Natural killer cell treated with Interleukin-12 subunit alpha and Interleukin-12 subunit beta and Interleukin-15 and Interleukin-18, amount 100 ng/mL, for 72 hours (primary cell): Measurements from ENCODE around the gene UBQLN1. TPM values are rescaled to one million over a fixed set of nuclear protein-coding genes. Genes with fewer than 3 reads are reported as not detected.
A peak's percentile ranks its signal among the peaks of the same experiment; 100 is the strongest.

Source experiments
- ATAC-seq, 2 donors: fragments of 150-1000 bp; cut with Tn5 transposase in 1 of 2; sonication (Bioruptor Pico), chemical (Tn5 transposase) in 1 of 2; 2 replicates each; pipeline ENCODE4 v1.10.0; 2021
- DNase-seq: peaks from one replicate; pipeline ENCODE4 v3.0.0; 2022; ENCODE audit warnings: low spot score
- H3K27ac Mint-ChIP-seq, 2 donors: 1 replicate in 1 of 2; 2 replicates in 1 of 2; pipeline ENCODE4 v1.8.0; 2022; ENCODE audit warnings: mixed read lengths in 2 of 2, mild to moderate bottlenecking in 1 of 2, moderate library complexity in 1 of 2
- H3K27me3 Mint-ChIP-seq, 2 donors: 1 replicate in 1 of 2; 2 replicates in 1 of 2; pipeline ENCODE4 v1.8.0; 2022; ENCODE audit warnings: mixed read lengths in 2 of 2
- H3K36me3 Mint-ChIP-seq: one replicate; pipeline ENCODE4 v1.8.0; 2022; ENCODE audit warnings: mixed read lengths
- H3K4me1 Mint-ChIP-seq, 2 donors: 1 replicate in 1 of 2; 2 replicates in 1 of 2; pipeline ENCODE4 v1.8.0; 2022; ENCODE audit warnings: low read depth in 2 of 2, mixed read lengths in 2 of 2, mild to moderate bottlenecking in 1 of 2
- H3K4me3 Mint-ChIP-seq: one replicate; pipeline ENCODE4 v1.8.0; 2022; ENCODE audit warnings: mixed read lengths
- H3K9me3 Mint-ChIP-seq: 2 replicates; pipeline ENCODE4 v1.8.0; 2022; ENCODE audit warnings: mixed read lengths
- total RNA-seq, 2 donors: library from RNA; stranded (reverse); gene quantifications; one replicate each; pipeline ENCODE4 v1.2.3, GENCODE V29; 2022

The UBQLN1 gene
- total RNA-seq, 2 donors from 2014 or later: 81.9 to 86.3 TPM

DNA sequence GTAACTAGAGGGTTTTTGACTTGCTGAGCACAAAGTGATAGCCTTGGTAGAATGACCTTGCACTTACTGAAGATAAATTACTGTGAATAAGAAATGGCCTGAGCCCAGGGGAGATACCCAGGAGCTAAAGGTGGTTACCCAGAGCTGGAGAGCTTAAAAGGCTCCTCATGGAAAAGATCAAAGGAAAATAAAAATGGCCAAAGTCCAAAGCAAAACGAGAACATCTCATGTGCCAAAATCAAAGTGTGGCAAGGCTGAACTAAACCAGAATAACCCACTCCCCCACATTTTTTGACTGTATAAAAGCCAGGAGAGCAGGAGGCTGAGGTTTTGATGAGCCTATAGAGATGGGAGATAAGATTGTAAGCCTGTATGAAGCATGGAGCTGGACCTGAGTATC, 70.4 kb downstream of the UBQLN1 start:
- no peak overlapping the region for H3K4me3 Mint-ChIP-seq
- no peaks in the 10 kb centered on the region for H3K36me3 Mint-ChIP-seq
- H3K27me3 Mint-ChIP-seq: no peaks in the 10 kb centered on the region
- no peaks in the 10 kb centered on the region for H3K9me3 Mint-ChIP-seq
- no peaks in the 10 kb centered on the region for H3K4me1 Mint-ChIP-seq
- no peak overlapping the region for H3K27ac Mint-ChIP-seq
- ATAC-seq: no peak
- no peak for DNase-seq

DNA sequence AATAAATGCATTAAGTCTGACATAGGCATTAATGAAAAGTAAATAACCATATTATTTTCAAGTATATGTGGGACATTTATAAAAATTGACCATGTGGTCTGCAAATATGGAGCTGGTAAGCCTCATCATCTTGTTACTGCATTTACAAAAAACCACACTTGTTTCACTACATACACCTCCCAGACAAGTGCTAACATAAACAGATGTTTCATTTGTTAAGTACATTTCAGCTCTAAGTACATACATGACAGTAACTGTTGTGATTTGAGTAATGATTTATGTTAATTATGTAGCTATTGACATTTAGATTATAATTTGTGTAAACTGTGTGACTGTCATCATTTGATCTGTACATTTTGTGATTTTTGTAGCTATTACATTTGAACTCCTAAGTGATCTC, 70.9 kb downstream of the UBQLN1 start:
- H3K36me3 Mint-ChIP-seq: no peaks in the 10 kb centered on the region
- H3K27me3 Mint-ChIP-seq: no peaks in the 10 kb centered on the region
- H3K4me1 Mint-ChIP-seq: no peaks in the 10 kb centered on the region
- no peak for DNase-seq
- H3K27ac Mint-ChIP-seq: no peak overlapping the region
- no peak overlapping the region for H3K4me3 Mint-ChIP-seq
- no peaks in the 10 kb centered on the region for H3K9me3 Mint-ChIP-seq
- ATAC-seq: peak in 1 of 2 donors; percentile 38

DNA sequence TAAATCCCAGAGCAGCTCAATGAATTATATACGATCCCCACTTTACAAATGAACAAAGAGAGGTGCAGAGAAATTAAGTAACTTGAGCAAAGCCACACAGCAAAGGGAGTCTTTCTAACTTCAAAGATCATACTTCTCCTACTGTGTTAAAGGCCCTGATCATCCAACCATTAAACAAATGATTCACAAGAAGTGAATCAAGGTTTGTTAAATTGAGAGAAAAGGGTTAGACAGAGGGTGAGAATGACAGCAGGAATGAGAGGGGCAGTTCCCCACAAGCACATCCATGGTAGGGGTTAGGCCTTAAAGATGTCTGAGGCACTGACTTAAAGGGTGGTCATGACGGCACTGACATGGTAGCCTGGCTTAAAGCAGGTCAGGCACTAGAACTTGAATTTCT, 74.1 kb downstream of the UBQLN1 start:
- no peaks in the 10 kb centered on the region for H3K36me3 Mint-ChIP-seq
- H3K9me3 Mint-ChIP-seq: no peaks in the 10 kb centered on the region
- H3K27ac Mint-ChIP-seq: no peak overlapping the region
- H3K27me3 Mint-ChIP-seq: no peaks in the 10 kb centered on the region
- H3K4me1 Mint-ChIP-seq: peaks cover 0 to 4% of the 10 kb centered on the region in 2 donors
- ATAC-seq: no peak
- no peak for DNase-seq
- no peak overlapping the region for H3K4me3 Mint-ChIP-seq

DNA sequence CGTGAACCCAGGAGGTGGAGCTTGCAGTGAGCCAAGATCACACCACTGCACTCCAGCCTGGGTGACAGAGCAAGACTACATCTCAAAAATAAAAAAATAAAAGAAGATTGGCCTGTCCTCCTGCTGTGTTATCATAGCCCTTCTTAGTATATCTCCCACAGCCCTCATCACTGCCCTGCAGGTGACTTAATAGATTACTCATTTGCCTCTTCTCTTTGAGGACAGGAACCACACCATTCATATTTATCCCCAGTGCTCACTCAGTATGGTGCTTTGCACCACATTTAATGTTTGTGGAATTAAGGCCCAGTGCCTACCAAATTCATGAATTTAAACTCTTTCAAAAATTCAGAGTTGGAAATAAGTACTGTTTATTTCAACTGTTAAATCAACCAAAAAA, 74.5 kb downstream of the UBQLN1 start:
- no peak overlapping the region for H3K27ac Mint-ChIP-seq
- H3K4me3 Mint-ChIP-seq: no peak overlapping the region
- DNase-seq: no peak
- ATAC-seq: no peak
- no peaks in the 10 kb centered on the region for H3K27me3 Mint-ChIP-seq
- no peaks in the 10 kb centered on the region for H3K36me3 Mint-ChIP-seq
- no peaks in the 10 kb centered on the region for H3K9me3 Mint-ChIP-seq
- peaks cover 0 to 4% of the 10 kb centered on the region in 2 donors for H3K4me1 Mint-ChIP-seq

DNA sequence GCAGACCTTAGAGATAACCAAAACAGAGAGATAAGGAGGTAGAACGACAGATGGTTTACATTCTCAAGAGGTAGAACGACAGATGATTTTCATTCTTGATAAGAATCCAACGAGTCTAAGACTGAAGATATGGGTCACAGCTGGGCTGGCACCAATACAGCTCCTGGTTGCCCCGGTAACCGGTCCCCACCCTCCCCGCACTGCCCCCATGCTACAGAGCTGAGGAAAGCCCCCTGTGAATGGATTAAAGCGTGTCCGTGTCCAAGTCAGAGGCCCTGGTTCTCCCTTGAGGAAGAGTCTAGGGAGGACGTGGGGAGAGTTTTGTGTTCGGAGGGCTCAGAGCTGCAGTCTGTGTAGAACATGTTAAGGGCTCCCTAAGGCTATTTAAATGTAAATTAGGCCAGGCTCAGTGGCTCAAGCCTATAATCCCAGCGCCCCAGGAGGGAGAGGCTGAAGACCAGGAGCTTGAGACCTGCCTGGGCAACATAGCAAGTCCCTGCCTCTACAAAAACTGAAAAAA, 76.8 kb downstream of the UBQLN1 start:
- Mint-ChIP-seq H3K4me1 (peaks cover 0 to 8% of the 10 kb centered on the region in 2 donors), H3K27me3 (no peaks in the 10 kb centered on the region), H3K9me3 (no peaks in the 10 kb centered on the region), H3K27ac (no peak overlapping the region), H3K4me3 (no peak overlapping the region), H3K36me3 (no peaks in the 10 kb centered on the region)
- no peak for DNase-seq
- no peak for ATAC-seq

DNA sequence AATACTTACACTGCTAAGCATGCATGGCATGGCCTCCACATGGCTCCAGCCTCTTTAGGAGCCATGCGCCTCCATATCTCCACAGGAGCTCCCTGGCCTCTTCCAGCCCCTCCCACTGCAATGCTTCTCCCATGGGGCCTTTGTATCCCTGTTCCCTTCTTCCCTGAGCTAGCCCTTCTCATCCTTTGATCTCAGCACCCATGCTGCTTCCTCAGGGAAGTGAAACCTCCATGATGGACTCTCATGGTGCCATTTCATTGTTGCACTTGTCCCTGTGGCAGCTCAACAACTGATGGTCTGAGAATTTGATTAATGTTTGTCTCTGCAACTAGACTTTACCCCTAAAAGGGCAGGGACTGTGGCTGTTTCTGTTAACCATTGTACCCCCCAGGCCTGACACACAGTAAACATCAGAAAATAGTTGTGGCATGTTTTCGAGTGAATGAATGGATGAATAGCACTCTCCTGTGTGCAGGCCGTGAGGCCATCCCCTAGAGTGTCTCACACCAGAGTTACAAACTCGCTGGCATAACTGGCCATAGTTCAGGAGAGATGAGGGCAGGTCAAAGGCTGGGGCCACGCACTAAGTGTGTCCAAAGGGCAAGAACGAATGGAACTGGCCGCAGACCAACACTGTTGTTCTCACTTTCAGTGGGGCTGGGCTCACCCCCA, 78.2 kb downstream of the UBQLN1 start:
- peaks cover under 1 to 14% of the 10 kb centered on the region in 2 donors for H3K4me1 Mint-ChIP-seq
- H3K27me3 Mint-ChIP-seq: no peaks in the 10 kb centered on the region
- no peak for DNase-seq
- no peaks in the 10 kb centered on the region for H3K9me3 Mint-ChIP-seq
- H3K36me3 Mint-ChIP-seq: no peaks in the 10 kb centered on the region
- peak overlapping the region in 1 of 2 donors; percentile 77 for H3K27ac Mint-ChIP-seq
- no peak overlapping the region for H3K4me3 Mint-ChIP-seq
- no peak for ATAC-seq

DNA sequence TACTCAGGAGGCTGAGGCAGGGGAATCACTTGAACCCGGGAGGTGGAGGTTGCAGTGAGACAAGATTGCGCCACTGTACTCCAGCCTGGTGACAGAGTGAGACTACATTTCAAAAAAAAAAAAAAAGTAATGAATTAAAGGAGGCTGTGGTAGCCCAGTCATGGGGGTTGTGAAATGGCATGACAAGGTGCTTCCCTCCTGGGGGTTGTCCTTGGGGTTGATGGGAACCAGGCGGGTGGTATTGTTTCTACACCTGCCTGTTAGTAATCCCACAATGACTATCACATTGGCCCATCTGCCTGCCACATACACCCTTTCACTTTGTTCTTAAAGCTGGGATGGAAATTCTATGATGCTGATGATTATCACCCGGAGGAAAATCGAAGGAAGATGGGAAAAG, 79.2 kb downstream of the UBQLN1 start:
- Mint-ChIP-seq H3K4me3 (no peak overlapping the region), H3K27me3 (no peaks in the 10 kb centered on the region), H3K27ac (no peak overlapping the region), H3K4me1 (peaks cover 10 to 22% of the 10 kb centered on the region in 2 donors), H3K36me3 (no peaks in the 10 kb centered on the region), H3K9me3 (no peaks in the 10 kb centered on the region)
- DNase-seq (no peak), ATAC-seq (peak; percentile 45 to 73)

DNA sequence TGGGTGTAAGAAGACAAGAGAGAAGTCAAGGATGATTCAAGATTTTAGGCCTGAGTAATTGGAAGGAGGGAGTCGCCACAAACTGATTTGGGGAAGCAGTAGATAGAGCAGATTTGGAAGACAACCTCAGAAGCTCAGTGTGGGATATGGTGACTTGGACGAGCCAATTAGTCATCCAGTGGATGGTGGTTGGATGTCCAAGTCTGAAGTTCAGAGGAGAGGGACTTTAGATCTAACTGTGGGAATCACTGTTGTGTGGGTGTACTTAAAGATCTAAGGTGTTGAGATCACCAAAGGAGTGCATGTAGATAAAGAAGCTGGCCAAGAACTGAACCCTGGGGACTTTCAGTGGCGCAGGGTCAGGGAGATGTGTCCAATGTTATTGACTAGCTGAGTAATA, 82.6 kb downstream of the UBQLN1 start:
- Mint-ChIP-seq H3K9me3 (no peaks in the 10 kb centered on the region), H3K4me3 (no peak overlapping the region), H3K27ac (peak overlapping the region; percentile 95 to 96)

DNA sequence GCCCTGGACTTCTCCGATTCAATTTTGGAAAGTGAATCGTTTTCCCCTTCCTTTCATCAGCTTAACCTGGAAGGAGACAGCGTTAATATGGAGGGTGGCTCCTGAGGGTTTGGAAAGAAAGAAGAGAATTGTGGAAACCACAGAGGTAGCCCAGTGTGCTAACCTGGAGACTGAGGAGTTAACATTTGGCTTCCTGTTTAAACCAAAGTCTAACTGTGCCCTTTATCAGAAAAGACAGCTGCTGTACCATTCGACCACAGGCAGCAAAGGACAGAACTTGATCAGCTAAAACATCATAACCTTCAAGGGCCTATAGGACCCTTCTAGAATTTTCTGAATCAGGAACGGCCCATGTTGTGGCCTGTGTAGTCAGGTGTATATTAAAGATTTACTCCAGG, 84.1 kb downstream of the UBQLN1 start:
- H3K4me1 Mint-ChIP-seq: peaks cover 24 to 27% of the 10 kb centered on the region in 2 donors
- H3K27me3 Mint-ChIP-seq: peaks cover 0 to 6% of the 10 kb centered on the region in 2 donors
- ATAC-seq (peak; percentile 1 to 7), DNase-seq (no peak)
- no peaks in the 10 kb centered on the region for H3K9me3 Mint-ChIP-seq
- peak overlapping the region; percentile 94 for H3K4me3 Mint-ChIP-seq
- no peaks in the 10 kb centered on the region for H3K36me3 Mint-ChIP-seq
- H3K27ac Mint-ChIP-seq: peak overlapping the region; percentile 95 to 96

More for the DNA sequence above, 82.6 kb downstream of the UBQLN1 start:
- DNase-seq (no peak), ATAC-seq (no peak)
- H3K36me3 Mint-ChIP-seq: no peaks in the 10 kb centered on the region
- peaks cover 24 to 31% of the 10 kb centered on the region in 2 donors for H3K4me1 Mint-ChIP-seq
- H3K27me3 Mint-ChIP-seq: peaks cover 0 to 4% of the 10 kb centered on the region in 2 donors

DNA sequence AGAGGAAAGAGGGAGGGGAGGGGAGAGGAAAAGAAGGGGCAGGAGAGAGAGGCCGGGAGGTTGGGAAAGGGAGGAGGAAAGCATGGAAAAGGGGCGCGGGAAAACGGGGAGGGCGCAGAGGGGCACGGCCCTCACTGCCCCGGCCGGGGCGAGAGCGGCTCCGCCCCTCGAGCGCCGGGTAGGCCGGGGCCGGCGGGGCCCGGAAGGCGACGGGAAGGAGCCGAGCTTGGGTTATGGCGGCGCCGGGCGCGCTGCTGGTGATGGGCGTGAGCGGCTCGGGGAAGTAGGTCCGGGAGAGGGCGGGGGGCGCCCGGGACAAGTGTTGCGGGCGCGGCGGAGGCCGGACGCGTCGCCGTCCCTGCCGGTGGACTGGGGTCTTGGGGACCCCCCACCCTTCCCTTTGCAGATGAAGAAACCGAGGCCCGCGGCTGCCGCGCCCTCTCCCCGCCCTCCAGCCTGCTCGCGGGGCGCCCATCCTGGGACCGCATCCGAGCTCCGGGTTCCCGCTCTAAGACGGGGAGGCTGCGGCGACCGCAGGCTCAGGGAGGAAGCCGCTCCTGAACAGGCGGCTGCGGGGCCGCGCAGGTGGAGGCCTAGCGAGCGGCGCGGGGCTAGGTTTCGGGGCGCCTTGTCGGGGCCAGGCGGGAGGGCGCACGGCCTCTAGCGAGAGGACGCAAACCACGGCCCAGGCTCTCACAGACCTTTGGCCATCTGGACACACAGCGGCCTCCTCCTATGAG, 84.6 kb downstream of the UBQLN1 start, which contains the start of gene IDNK:
IDNK (plus strand) TSS at position 205 of the 740 bp plus-strand sequence; CDS start at position 234, 29 bp downstream.
- Mint-ChIP-seq H3K27ac (peak within 1 kb of the TSS; percentile 95 to 96), H3K27me3 (peaks cover 0 to 6% of the 10 kb centered on the region in 2 donors), H3K9me3 (no peaks in the 10 kb centered on the region), H3K4me1 (peaks cover 24 to 27% of the 10 kb centered on the region in 2 donors), H3K4me3 (peak within 1 kb of the TSS; percentile 94), H3K36me3 (no peaks in the 10 kb centered on the region)
- DNase-seq: peak; percentile 77
- ATAC-seq: peak; percentile 92 to 94

DNA sequence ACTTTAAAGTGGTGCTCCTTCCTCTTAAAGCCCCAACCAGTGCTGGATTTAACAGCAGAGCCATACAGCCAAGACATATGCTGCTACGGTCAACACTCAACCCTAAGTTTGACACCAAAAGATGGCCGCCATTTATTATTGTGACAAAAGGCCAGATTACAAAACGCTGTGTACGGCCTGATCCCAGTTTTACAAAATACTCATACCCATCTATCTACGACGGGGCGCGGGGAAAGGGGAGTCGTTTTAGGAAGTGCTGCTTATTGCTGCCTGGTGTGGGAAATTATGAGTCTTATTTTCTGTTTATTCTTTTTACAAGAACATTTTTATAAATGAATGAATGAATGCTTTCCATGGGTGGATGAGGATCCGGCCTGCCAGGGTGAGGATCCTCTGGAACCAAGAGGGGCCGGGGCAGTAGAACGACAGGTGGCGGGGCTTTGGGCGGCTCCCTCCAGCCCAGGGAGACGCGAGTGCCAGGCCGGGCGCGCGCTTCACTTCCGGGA, 85.3 kb downstream of the UBQLN1 start:
- Mint-ChIP-seq H3K4me1 (peaks cover 24 to 27% of the 10 kb centered on the region in 2 donors), H3K9me3 (no peaks in the 10 kb centered on the region), H3K27me3 (peaks cover 0 to 6% of the 10 kb centered on the region in 2 donors), H3K36me3 (no peaks in the 10 kb centered on the region), H3K4me3 (peak overlapping the region; percentile 94), H3K27ac (peak overlapping the region; percentile 95 to 96)
- DNase-seq (no peak), ATAC-seq (peak; percentile 70 to 77)

DNA sequence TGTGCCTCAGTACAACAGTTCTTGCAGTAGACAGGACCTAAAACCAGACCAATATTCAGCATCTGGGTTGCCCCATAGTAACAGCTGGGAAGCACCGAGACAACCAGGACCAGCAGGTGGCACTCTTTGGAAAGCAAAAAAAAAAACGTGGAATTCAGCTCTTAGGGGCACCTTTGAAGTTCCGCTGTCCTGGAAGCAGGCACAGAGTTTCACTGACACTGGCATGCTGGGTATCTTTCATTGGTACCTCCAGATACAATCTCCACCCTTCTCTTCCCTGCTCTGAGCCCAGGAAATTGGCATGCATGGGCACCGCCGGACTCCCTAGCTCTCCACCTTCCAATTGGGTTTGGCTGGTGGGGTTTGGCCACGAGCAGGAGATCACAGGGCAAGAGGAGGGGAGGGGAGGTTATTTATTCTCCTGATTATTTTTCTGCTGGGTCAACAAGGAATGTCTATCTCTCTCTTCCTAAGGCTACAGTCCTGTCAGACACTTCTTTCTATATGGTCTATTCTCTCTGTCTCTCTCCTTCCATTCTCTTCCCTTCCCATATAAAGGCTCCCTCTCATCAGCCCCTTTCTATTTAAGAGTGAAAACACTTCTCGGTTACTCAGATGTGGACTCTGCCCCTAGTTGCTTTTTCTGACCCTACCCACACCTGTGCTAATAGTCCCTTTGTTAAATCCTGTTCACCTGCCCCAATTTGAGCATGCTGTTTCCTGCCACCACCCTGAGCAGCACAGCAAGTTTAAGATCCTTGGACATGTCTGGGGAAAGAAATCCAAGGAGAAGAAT, 86.7 kb downstream of the UBQLN1 start:
- DNase-seq (peak; percentile 62), ATAC-seq (no peak)
- Mint-ChIP-seq H3K27ac (peak overlapping the region; percentile 95 to 96), H3K36me3 (no peaks in the 10 kb centered on the region), H3K27me3 (peaks cover 0 to 9% of the 10 kb centered on the region in 2 donors), H3K4me1 (peaks cover 23 to 24% of the 10 kb centered on the region in 2 donors), H3K4me3 (no peak overlapping the region), H3K9me3 (no peaks in the 10 kb centered on the region)

DNA sequence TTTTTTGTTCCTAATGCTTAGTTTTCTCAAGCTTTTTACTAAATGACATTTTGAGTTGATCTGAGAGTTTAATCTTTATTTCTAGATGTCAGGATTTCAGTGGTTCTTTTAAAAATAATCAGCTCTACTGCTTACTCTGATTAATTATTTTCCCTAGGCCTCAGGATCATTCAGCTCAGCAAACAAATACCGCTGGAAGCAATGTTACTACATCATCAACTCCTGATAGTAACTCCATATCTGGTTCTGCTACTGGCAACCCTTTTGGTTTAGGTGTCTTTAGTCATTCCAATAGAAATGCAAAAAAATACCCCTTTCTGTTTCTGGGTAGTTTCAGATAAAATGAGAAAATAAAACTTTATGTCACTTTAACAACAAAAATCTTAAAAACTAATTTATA, 90.5 kb downstream of the UBQLN1 start:
- ATAC-seq (no peak), DNase-seq (no peak)
- Mint-ChIP-seq H3K36me3 (no peaks in the 10 kb centered on the region), H3K4me3 (no peak overlapping the region), H3K9me3 (no peaks in the 10 kb centered on the region), H3K4me1 (peaks cover 3 to 7% of the 10 kb centered on the region in 2 donors), H3K27me3 (peaks cover 6 to 20% of the 10 kb centered on the region in 2 donors), H3K27ac (no peak overlapping the region)
